Activated CD8-positive, alpha-beta T cell treated with anti-CD3 and anti-CD28 coated beads for 36 hours (primary cell): ENCODE data around the gene OR5A2. TPM values are rescaled to one million over a fixed set of nuclear protein-coding genes. Genes with fewer than 3 reads are reported as not detected.

Experiments
- ATAC-seq: fragments of 200-7000 bp; cut with Tn5 transposase; one replicate; pipeline ENCODE4 v1.10.0; 2021; ENCODE audit warnings: mild to moderate bottlenecking, moderate library complexity
- CTCF ChIA-PET: fragments of 350-600 bp; sonication (Branson Sonifier 250); formaldehyde crosslinking; loops from one replicate; lab custom pipeline; 2021; ENCODE audit warnings: antibody characterized with exemption; lab: Charles Lee
- POLR2A ChIA-PET: fragments of 350-600 bp; sonication (Branson Sonifier 250); formaldehyde crosslinking; loops from one replicate; lab custom pipeline; 2021; ENCODE audit warnings: antibody characterized with exemption; lab: Charles Lee
- DNase-seq: peaks from one replicate; pipeline ENCODE4 v3.0.0-alpha.2; 2020
- H3K27ac Mint-ChIP-seq: one replicate; pipeline ENCODE4 v1.8.0; 2021; ENCODE audit warnings: mild to moderate bottlenecking, mixed read lengths
- H3K27me3 Mint-ChIP-seq: one replicate; pipeline ENCODE4 v1.8.0; 2021; ENCODE audit warnings: mixed read lengths
- H3K36me3 Mint-ChIP-seq: one replicate; pipeline ENCODE4 v1.8.0; 2021; ENCODE audit warnings: low read depth, mixed read lengths
- H3K4me1 Mint-ChIP-seq: one replicate; pipeline ENCODE4 v1.8.0; 2021; ENCODE audit warnings: low read depth, mixed read lengths
- H3K4me3 Mint-ChIP-seq: one replicate; pipeline ENCODE4 v1.8.0; 2021; ENCODE audit warnings: mild to moderate bottlenecking, moderate library complexity, mixed read lengths
- H3K9me3 Mint-ChIP-seq: one replicate; pipeline ENCODE4 v1.8.0; 2021; ENCODE audit warnings: mixed read lengths
- CTCF ChIP-seq: fragments of 200-600 bp; IDR thresholded peaks from one replicate; pipeline ENCODE4 v1.8.0; 2022; ENCODE audit warnings: antibody characterized with exemption, mild to moderate bottlenecking
- intact Hi-C: fragments of 100-400 bp; cut with micrococcal nuclease; formaldehyde crosslinking; loops from one replicate; pipeline ENCODE4 v1.10.0; 2022
- total RNA-seq, 2 experiments: library from RNA; stranded (reverse); gene quantifications; one replicate each; pipeline ENCODE4 v1.2.3, GENCODE V29; 2021

The OR5A2 gene
- total RNA-seq, 2 experiments from 2014 or later, result not detected

- ChIA-PET CTCF (no interaction called here), POLR2A (no interaction called here)
- ATAC-seq (no peak), DNase-seq (peak; percentile 5)
- Mint-ChIP-seq H3K4me1 (peaks cover 12% of the 10 kb centered on the region), H3K9me3 (no peaks in the 10 kb centered on the region), H3K27ac (no peak overlapping the region), H3K36me3 (no peaks in the 10 kb centered on the region), H3K27me3 (peaks cover 13% of the 10 kb centered on the region), H3K4me3 (no peak overlapping the region)
- intact Hi-C loops, result no loop called here
- TF ChIP-seq CTCF, result no peak
Measured at GRCh38 chr11:59417023-59417422, 9.2 kb downstream of the OR5A2 start.

- peaks cover 12% of the 10 kb centered on the region for H3K4me1 Mint-ChIP-seq
- DNase-seq, result no peak
- no peak for ATAC-seq
- H3K36me3 Mint-ChIP-seq, result no peaks in the 10 kb centered on the region
- TF ChIP-seq CTCF, result no peak
- CTCF ChIA-PET, result interaction anchor here (1.2 kb wide), 1 partner anchor 258 kb away, joined by 3 read pairs; no protein-coding TSS in a partner anchor
- H3K9me3 Mint-ChIP-seq, result no peaks in the 10 kb centered on the region
- H3K27me3 Mint-ChIP-seq, result peaks cover 13% of the 10 kb centered on the region
- POLR2A ChIA-PET, result no interaction called here
- no peak overlapping the region for H3K4me3 Mint-ChIP-seq
- intact Hi-C loops, result no loop called here
- no peak overlapping the region for H3K27ac Mint-ChIP-seq
Measured at GRCh38 chr11:59416613-59417012, 9.6 kb downstream of the OR5A2 start.

GRCh38 chr11:59415111-59415510, 11.1 kb downstream of the OR5A2 start:
- peaks cover 13% of the 10 kb centered on the region for H3K27me3 Mint-ChIP-seq
- POLR2A ChIA-PET, result interaction anchor here (0.6 kb wide), 1 partner anchor 13 kb away, joined by 3 read pairs; no protein-coding TSS in a partner anchor
- H3K4me1 Mint-ChIP-seq, result peaks cover 12% of the 10 kb centered on the region
- intact Hi-C loops, result no loop called here
- no peak overlapping the region for H3K27ac Mint-ChIP-seq
- ATAC-seq, result no peak
- CTCF ChIA-PET, result interaction anchor here (1.2 to 1.5 kb wide), 2 partner anchors 257 to 279 kb away, joined by 3 read pairs; no protein-coding TSS in a partner anchor
- H3K36me3 Mint-ChIP-seq, result peaks cover 1% of the 10 kb centered on the region
- H3K4me3 Mint-ChIP-seq, result no peak overlapping the region
- H3K9me3 Mint-ChIP-seq, result peaks cover 3% of the 10 kb centered on the region
- no peak for DNase-seq
- TF ChIP-seq CTCF, result no peak

GRCh38 chr11:59413646-59414045, 12.6 kb downstream of the OR5A2 start:
- Mint-ChIP-seq H3K27me3 (peaks cover 13% of the 10 kb centered on the region), H3K36me3 (peaks cover 1% of the 10 kb centered on the region), H3K4me3 (no peak overlapping the region), H3K4me1 (peaks cover 12% of the 10 kb centered on the region), H3K27ac (no peak overlapping the region), H3K9me3 (peaks cover 3% of the 10 kb centered on the region)
- ChIA-PET POLR2A (no interaction called here), CTCF (interaction anchor here (0.8 to 1.3 kb wide), 2 partner anchors 242 to 255 kb away, joined by 4 to 5 read pairs; partner anchors contain the start of gene DTX4)
- no peak for DNase-seq
- no peak for TF ChIP-seq CTCF
- ATAC-seq, result no peak
- intact Hi-C loops, result no loop called here

- ATAC-seq, result no peak
- DNase-seq, result no peak
- Mint-ChIP-seq H3K36me3 (no peaks in the 10 kb centered on the region), H3K4me1 (no peaks in the 10 kb centered on the region), H3K9me3 (peaks cover 13% of the 10 kb centered on the region), H3K4me3 (no peak overlapping the region), H3K27me3 (peaks cover 3% of the 10 kb centered on the region), H3K27ac (no peak overlapping the region)
- ChIA-PET POLR2A (no interaction called here), CTCF (no interaction called here)
- TF ChIP-seq CTCF, result no peak
- intact Hi-C loops, result no loop called here
Measured at GRCh38 chr11:59403546-59403945, 22.7 kb downstream of the OR5A2 start.
